ENCODE data around the gene ETS1.

The ETS1 gene

GRCh38 chr11:128533472-128533871 is 53.9 kb downstream of the ETS1 start:
- DNase-seq, result no peak

- DNase-seq, result no peak
These were observed 54.7 kb downstream of the ETS1 start for GRCh38 chr11:128532572-128533091.

GRCh38 chr11:128532016-128532571 is 55.3 kb downstream of the ETS1 start:
- no peak for DNase-seq

- DNase-seq, result no peak
These were observed 55.8 kb downstream of the ETS1 start for GRCh38 chr11:128531588-128531987.

GRCh38 chr11:128530118-128531074 is 57.0 kb downstream of the ETS1 start:
- DNase-seq, result no peak

GRCh38 chr11:128528294-128528693 is 59.1 kb downstream of the ETS1 start:
- no peak for DNase-seq

GRCh38 chr11:128527046-128527445 is 60.3 kb downstream of the ETS1 start:
- no peak for DNase-seq

- DNase-seq, result no peak
These were observed 61.7 kb downstream of the ETS1 start for GRCh38 chr11:128525411-128526243.

- DNase-seq, result no peak
These were observed 63.2 kb downstream of the ETS1 start for GRCh38 chr11:128524172-128524571.

GRCh38 chr11:128523641-128524040 is 63.7 kb downstream of the ETS1 start:
- DNase-seq, result no peak

- peak in 1 of 4 experiments; percentile 28 for DNase-seq
These were observed 64.3 kb downstream of the ETS1 start for GRCh38 chr11:128522943-128523518.

- peak; percentile 68 to 86 (median 76) for DNase-seq
These were observed 65.1 kb downstream of the ETS1 start for GRCh38 chr11:128522055-128522942.

GRCh38 chr11:128521682-128522054 is 65.7 kb downstream of the ETS1 start:
- DNase-seq, result peak in 2 of 4 experiments; percentile 28 to 43

- no peak for DNase-seq
These were observed 66.3 kb downstream of the ETS1 start for GRCh38 chr11:128520888-128521681.

GRCh38 chr11:128520206-128520887 is 67.0 kb downstream of the ETS1 start:
- DNase-seq, result no peak

GRCh38 chr11:128519338-128519737 is 68.0 kb downstream of the ETS1 start:
- DNase-seq, result no peak

GRCh38 chr11:128518493-128519207 is 68.7 kb downstream of the ETS1 start:
- no peak for DNase-seq

GRCh38 chr11:128517451-128518230 is 69.7 kb downstream of the ETS1 start:
- no peak for DNase-seq

- no peak for DNase-seq
These were observed 70.5 kb downstream of the ETS1 start for GRCh38 chr11:128516886-128517285.
